ENCODE data around the gene PLCL1.

- TF ChIP-seq CTCF (conservative IDR thresholded peaks at IDR 0.05) (no peak), ZFX (IDR thresholded peaks at IDR 0.05) (no peak)
Observed at GRCh38 chr2:197850882-197851450, 46.6 kb downstream of the PLCL1 start.
